CD4-positive, alpha-beta T cell treated with Interferon alpha-2 for 1 hour (primary cell): ENCODE measurements around the gene MUC2.
A peak's percentile ranks its signal among the peaks of the same experiment; 100 is the strongest.

Experiments used
- DNase-seq, 2 donors: peaks; one replicate each; pipeline ENCODE4 v3.0.0-alpha.2; 2020 to 2022

Gene MUC2

GRCh38 chr11:1037506-1038055 lies 37.1 kb upstream of the MUC2 start:
- no peak for DNase-seq

GRCh38 chr11:1038361-1038760 lies 36.3 kb upstream of the MUC2 start:
- no peak for DNase-seq

- DNase-seq: no peak
Observed at GRCh38 chr11:1038921-1039320, 35.8 kb upstream of the MUC2 start.

GRCh38 chr11:1039481-1040427 lies 34.9 kb upstream of the MUC2 start:
- DNase-seq: no peak

- DNase-seq: no peak
Observed at GRCh38 chr11:1040428-1041148, 34.1 kb upstream of the MUC2 start.

- no peak for DNase-seq
Observed at GRCh38 chr11:1041149-1041467, 33.6 kb upstream of the MUC2 start.

GRCh38 chr11:1041471-1041870 lies 33.2 kb upstream of the MUC2 start:
- DNase-seq: no peak

- no peak for DNase-seq
Observed at GRCh38 chr11:1041936-1042608, 32.6 kb upstream of the MUC2 start.

- no peak for DNase-seq
Observed at GRCh38 chr11:1042626-1043562, 31.8 kb upstream of the MUC2 start.

GRCh38 chr11:1043563-1044096 lies 31.0 kb upstream of the MUC2 start:
- no peak for DNase-seq

- no peak for DNase-seq
Observed at GRCh38 chr11:1044160-1044559, 30.5 kb upstream of the MUC2 start.

- no peak for DNase-seq
Observed at GRCh38 chr11:1047595-1048156, 27.0 kb upstream of the MUC2 start.

- no peak for DNase-seq
Observed at GRCh38 chr11:1048375-1049070, 26.2 kb upstream of the MUC2 start.

GRCh38 chr11:1049071-1049405 lies 25.6 kb upstream of the MUC2 start:
- DNase-seq: no peak

GRCh38 chr11:1049431-1049891 lies 25.2 kb upstream of the MUC2 start:
- no peak for DNase-seq

- DNase-seq: no peak
Observed at GRCh38 chr11:1049911-1050580, 24.6 kb upstream of the MUC2 start.

GRCh38 chr11:1050581-1051355 lies 23.9 kb upstream of the MUC2 start:
- DNase-seq: peak; percentile 67 to 79

- no peak for DNase-seq
Observed at GRCh38 chr11:1051356-1052132, 23.1 kb upstream of the MUC2 start.
